Measurements from ENCODE around the gene SHC4.
A peak's percentile ranks its signal among the peaks of the same experiment; 100 is the strongest.
"Not testable (repeated sequence)": the region's sequence is repeated elsewhere in the genome, so short reads cannot be mapped to it uniquely, and the experiment has no call there.

Gene SHC4

DNA sequence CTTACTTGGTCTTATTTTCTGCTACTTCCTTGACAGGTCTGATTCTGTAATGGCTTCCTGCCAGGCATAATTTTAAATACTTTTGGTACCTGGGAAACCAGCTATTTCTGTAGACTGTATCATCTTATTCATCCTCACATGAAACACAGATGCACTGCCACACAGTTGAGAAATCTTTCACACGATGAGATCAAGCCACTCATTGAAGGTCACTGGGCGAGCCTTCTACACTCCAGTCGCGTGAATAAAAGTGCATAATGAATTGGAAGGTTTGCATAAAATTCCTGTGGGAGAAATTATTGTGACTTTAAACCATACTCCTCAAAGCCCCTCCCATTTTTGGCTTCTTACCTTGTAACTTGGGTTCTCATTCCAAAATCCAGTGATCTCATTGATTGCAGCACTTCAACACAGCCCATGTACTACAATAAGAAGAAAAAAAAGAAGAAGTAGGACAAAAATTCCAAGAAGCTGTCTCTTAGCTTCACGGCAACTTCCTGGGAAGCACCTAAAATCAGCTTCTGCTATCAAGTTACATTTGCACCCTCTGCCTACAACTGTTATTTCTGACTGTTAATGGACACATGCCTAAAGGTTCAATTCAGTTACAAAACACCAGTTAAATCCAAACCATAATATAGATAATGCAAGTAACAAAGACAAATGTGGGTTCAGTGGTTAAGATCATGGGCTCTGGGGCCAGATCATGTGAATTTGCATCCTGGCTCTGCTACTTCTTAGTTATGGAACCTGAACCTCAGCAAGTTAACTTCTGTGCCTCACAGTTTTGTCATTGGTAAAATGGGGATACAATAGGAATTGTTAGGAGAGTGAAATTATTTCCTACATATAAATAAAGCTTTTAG, 39.0 kb downstream of the SHC4 start:
- DNase-seq, result no peak
- TF ChIP-seq POLR2A (IDR thresholded peaks at IDR 0.05; ENCODE audit: low read length) (no peak), GATA1 (IDR thresholded peaks at IDR 0.05; ENCODE audit: low read depth, low read length) (no peak)

DNA sequence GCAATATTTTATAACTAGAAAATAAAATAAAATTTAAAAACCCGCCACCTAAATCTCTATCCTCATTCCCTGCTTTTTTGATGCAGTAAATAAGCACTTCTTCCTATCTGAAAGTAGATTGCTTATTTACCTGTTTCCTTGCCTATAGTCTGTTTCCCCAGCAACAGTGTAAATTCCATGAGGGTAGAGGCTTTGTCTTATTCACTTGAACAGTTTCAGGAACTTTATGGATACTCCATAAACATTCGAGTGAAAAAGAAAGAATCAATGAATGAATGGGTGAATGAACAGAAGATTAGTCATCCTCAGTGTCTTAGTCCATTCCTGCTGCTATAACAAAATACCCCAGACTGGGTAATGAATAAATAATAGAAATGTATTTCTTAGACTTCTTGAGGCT, 41.7 kb downstream of the SHC4 start:
- no peak for DNase-seq
- TF ChIP-seq GATA1 (IDR thresholded peaks at IDR 0.05; ENCODE audit: low read depth, low read length) (no peak), POLR2A (IDR thresholded peaks at IDR 0.05; ENCODE audit: low read length) (no peak)

DNA sequence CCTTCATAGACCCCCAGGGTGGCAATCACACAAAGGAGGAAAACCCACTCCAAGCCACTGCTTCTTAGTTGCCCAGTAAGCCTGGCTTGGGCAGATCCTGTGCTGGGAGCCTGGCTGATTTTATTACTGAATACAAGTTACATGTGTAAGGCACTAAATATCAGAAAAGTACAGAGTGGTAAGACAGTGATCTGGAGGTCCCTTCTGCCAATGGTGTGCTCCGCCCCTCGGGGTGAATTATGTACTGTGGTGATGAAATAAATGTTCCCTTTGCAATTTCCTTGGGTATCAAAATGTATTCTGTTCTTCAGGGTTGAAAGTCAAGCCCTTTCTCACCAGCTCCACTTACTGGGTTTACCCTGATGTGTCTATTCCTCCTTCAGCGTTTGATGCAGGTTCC, 47.0 kb downstream of the SHC4 start:
- no peak for DNase-seq
- TF ChIP-seq POLR2A (IDR thresholded peaks at IDR 0.05; ENCODE audit: low read length) (no peak), GATA1 (IDR thresholded peaks at IDR 0.05; ENCODE audit: low read depth, low read length) (no peak)

DNA sequence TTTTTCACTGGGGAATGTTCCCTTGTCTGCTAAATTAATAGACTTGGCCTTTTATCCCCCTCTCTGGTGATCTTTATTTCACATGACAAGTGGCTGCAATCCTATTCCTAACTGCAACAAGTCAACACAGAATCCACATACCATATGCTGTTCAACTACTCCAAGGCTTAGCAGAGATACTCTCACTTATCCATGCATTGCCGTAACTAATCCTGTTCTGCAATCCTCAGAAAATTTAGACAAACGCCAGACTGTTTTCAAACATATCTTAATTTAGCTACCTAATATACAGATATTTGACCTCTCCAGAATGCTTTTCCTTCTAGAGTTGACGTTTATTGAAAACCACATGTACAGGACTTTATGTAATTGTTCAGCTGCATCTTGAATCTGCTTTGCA, 47.9 kb downstream of the SHC4 start:
- DNase-seq, result no peak
- no peak for TF ChIP-seq POLR2A (IDR thresholded peaks at IDR 0.05; ENCODE audit: low read length)
- TF ChIP-seq GATA1 (IDR thresholded peaks at IDR 0.05; ENCODE audit: low read depth, low read length), result no peak

DNA sequence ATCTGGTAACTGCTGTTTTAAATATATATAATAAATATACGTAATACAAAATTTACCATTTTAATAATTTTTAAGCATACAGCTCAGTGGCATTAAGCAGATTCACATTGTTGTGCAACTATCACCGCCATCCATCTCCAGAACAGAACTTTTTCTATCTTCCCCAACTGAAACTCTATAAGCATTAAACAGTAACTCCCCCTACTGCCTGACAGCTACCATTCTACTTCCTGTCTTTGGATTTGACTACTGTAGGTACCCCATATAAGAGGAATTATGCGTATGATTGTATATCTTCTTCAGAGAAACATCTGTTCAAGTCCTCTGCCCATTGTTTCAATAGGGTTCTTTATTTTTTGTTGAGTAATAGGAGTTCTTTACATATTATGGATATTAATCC, 49.0 kb downstream of the SHC4 start:
- TF ChIP-seq POLR2A (IDR thresholded peaks at IDR 0.05; ENCODE audit: low read length), result no peak
- TF ChIP-seq GATA1 (IDR thresholded peaks at IDR 0.05; ENCODE audit: low read depth, low read length), result no peak
- DNase-seq, result peak in 1 of 2 experiments; percentile 8

DNA sequence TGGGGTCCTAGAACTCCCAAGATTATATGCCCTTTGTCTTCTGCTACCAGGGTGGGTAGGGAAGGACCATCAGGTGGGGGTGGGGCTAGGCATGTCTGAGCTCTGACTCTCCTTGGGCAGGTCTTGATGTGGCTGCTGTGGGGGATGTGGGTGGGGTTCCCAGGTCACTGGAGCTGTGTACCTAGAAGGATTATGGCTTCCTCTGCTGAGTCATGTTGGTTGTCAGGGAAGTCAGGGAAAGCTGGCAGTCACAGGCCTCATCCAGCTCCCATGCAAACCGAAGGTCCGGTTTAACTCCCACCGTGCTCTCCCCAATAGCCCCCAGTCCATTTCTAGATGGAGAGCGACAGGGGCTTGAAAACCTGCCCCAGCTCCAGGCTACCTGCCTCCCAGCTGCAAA, 50.6 kb downstream of the SHC4 start:
- TF ChIP-seq GATA1 (IDR thresholded peaks at IDR 0.05; ENCODE audit: low read depth, low read length) (no peak), POLR2A (IDR thresholded peaks at IDR 0.05; ENCODE audit: low read length) (no peak)
- no peak for DNase-seq

DNA sequence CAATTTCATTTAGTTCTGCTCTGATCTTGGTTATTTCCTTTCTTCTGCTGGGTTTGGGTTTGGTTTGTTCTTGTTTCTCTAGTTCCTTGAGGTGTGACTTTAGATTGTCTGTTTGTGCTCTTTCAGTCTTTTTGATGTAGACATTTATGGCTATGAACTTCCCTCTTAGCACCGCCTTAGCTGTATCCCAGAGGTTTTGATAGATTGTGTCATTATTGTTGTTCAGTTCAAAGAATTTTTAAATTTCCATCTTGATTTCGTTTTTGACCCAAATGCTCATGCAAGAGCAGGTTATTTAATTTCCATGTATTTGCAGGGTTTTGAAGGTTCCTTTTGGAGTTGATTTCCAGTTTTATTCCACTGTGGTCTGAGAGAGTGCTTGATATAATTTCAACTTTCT, 53.2 kb downstream of the SHC4 start:
- DNase-seq, result not testable (repeated sequence)

DNA sequence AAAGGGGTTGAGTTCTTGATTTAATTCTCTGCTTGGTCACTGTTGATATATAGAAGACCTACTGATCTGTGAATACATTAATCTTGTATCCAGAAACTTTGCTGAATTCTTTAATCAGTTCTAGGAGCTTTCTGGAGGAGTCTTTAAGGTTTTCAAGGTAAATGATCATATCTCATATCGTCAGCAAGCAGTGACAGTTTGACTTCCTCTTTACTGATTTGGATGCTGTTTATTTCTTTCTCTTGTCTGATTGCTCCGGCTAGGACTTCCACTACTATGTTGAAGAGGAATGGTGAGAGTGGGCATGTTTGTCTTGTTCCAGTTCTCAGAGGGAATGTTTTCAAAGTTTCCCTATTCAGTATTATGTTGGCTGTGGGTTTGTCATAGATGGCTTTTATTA, 54.4 kb downstream of the SHC4 start:
- not testable (repeated sequence) for DNase-seq

DNA sequence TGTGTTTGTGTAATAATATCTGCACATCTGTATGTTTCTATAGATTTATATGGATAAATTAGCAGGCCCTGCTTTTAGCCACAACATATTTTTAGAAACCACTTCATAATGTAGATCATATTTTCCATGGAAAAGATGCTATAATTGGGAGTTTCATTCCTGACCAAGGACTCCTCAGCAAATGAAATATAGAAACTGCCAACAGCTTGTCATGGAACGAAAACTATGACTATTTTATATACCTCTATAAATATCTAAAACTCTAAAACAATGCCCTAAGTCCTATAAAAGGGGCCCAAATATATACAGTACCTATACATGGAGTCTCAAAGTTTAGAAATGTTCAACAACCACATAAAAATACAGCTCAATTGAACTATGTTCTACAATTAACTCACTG, 57.9 kb downstream of the SHC4 start:
- TF ChIP-seq POLR2A (IDR thresholded peaks at IDR 0.05; ENCODE audit: low read length), result no peak
- no peak for TF ChIP-seq GATA1 (IDR thresholded peaks at IDR 0.05; ENCODE audit: low read depth, low read length)
- no peak for DNase-seq

DNA sequence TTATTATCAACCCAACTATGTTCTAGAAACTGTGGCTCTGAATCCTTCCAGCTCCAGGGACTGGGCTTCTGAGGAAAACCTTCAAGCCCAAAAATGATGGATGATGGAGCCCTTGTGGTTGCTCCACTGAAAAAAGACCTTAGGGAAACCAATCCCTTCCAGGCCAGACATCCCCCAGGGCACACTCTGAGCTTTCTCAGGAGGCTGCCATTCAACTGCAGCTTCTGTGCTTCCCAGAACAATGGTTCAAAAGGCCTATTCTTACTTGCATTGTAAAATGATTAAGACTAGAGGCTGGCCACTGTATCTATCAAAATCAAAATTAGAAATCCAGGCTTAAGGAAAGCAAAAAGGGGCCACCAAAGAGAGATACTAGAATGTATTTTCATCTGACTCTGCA, 58.5 kb downstream of the SHC4 start:
- TF ChIP-seq GATA1 (IDR thresholded peaks at IDR 0.05; ENCODE audit: low read depth, low read length) (no peak), POLR2A (IDR thresholded peaks at IDR 0.05; ENCODE audit: low read length) (no peak)
- no peak for DNase-seq

DNA sequence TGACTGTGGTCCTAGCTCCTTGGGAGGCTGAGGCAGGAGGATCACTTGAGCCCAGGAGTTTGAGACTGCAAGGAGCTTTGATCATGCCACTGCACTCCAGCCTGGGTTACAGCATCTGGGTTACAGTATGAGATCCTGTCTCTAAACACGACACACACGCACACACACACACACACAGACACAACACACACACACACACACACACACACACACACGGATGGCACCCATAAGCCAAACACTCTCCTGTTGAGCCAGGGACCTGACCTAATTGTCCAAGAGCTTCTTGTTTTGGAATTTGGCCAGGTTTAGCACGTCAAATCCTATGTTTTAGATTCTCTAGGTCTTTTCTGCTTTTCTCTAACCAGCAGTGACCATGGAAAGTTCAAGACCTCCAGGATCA, 59.0 kb downstream of the SHC4 start:
- TF ChIP-seq POLR2A (IDR thresholded peaks at IDR 0.05; ENCODE audit: low read length), result no peak
- TF ChIP-seq GATA1 (IDR thresholded peaks at IDR 0.05; ENCODE audit: low read depth, low read length), result no peak
- DNase-seq, result no peak

DNA sequence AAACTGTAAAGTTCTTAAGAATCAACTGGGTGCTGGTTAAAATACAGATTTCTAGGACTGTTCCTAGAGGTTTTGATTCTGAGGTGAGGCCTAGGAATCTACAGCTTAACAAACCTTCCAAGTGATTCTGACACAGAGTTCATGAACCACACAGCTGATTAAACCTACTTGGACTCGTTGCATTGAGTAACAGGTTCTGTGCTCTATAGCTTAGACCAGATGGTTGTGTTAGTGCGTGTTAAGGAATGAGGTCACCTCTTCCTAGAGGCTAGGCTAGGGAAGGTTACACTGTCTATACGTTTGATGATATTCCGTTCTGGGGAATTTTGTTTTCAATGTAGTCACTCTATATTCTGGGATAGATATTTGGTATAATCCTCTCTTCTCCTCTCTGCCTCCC, 63.9 kb downstream of the SHC4 start:
- no peak for DNase-seq
- TF ChIP-seq POLR2A (IDR thresholded peaks at IDR 0.05; ENCODE audit: low read length), result no peak

DNA sequence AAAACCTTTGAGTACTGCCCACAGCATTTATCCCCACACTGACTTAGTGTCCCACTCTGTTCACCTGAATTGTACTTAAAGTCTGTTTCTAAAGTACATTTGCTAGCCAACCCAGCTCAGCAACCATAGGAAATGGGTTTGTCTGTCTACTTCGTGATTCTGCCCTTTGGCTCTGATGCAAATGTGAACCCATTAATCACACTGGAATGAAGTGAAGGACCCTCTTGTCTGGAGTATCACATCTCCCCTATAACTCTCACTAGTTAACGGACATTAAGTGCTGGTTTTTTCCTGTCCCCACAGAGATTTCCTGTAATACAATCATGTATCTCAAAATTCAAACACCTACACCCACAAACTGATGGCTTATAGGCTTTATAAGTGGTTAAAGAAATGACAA, 65.3 kb downstream of the SHC4 start:
- no peak for DNase-seq
- TF ChIP-seq GATA1 (IDR thresholded peaks at IDR 0.05; ENCODE audit: low read depth, low read length), result no peak
- TF ChIP-seq POLR2A (IDR thresholded peaks at IDR 0.05; ENCODE audit: low read length), result no peak

DNA sequence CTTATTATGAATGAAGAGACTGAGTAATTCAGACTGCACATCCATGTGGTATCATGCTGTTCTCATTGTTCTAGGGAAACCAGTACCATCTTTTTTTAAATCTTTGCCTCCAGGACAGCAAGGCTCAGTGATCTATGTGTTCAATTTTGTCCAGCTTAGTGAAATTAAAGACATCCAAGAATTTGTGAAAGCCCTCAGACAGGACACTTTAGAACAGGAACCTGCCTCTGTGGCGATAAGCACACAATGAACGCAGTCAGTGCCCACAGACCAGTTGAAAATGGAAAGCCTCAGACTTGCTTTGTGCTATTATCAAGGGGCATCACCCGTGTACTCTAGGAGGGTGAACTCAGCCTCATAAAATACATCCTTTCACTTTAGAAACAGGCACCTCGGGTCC, 65.7 kb downstream of the SHC4 start:
- no peak for DNase-seq
- no peak for TF ChIP-seq POLR2A (IDR thresholded peaks at IDR 0.05; ENCODE audit: low read length)
- TF ChIP-seq GATA1 (IDR thresholded peaks at IDR 0.05; ENCODE audit: low read depth, low read length), result no peak

DNA sequence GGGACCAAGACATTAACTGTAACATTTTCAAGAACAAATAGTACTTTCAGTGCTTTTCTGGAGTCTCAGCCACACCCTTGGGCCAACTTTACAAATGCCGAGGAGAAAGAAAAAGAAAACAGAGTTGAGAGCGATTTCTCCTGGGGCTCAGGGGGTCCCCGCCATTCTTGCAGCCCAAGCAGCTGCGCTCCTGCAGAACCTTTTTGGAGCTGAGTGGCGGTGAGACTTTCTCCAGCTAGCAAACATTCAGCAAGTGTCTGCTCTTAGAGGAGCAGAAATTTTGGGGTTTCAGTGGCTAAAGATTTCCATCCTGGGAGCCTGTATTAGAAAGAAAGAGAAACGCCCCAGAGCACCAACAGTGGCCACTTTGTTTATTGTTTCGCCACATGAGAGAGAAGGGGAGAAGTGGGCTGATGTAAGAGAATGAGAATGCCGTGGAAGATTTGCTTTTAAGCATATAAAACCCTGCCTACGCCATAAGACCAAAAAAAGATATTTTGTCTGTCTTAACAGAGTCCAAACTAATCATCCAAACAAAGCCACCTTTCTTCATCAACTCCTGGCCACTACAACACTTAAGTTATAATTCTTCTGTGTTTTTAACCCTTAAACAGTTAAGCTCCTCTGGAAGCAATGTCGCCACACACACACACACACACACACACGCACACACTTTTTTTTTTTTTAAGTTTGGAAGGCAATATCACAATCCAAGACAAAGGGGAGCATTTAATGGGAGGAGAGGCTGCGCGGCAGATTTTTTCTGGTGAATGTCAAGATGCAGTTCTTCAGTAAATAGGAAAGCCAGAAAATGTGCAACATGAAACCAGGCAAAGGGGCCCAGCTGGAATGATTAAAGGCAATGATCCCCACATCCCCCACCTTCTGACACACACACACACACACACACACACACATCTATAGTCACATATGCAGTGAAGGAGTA, 66.6 kb downstream of the SHC4 start:
- no peak for DNase-seq

More for the DNA sequence above, 66.6 kb downstream of the SHC4 start:
- no peak for TF ChIP-seq POLR2A (IDR thresholded peaks at IDR 0.05; ENCODE audit: low read length)
- TF ChIP-seq GATA1 (IDR thresholded peaks at IDR 0.05; ENCODE audit: low read depth, low read length), result no peak

All from erythroblast (primary cell).